ENCODE results near the gene NRN1.
"Not testable (repeated sequence)": the region's sequence is repeated elsewhere in the genome, so short reads cannot be mapped to it uniquely, and the experiment has no call there.

NRN1 gene

GRCh38 chr6:5981126-5982026, 25.3 kb downstream of the NRN1 start:
- no peak for DNase-seq

- DNase-seq, result no peak
Measured at GRCh38 chr6:5979650-5980420, 26.9 kb downstream of the NRN1 start.

- no peak for DNase-seq
Measured at GRCh38 chr6:5976811-5977210, 29.9 kb downstream of the NRN1 start.

- DNase-seq, result no peak
Measured at GRCh38 chr6:5968817-5969734, 37.6 kb downstream of the NRN1 start.

- DNase-seq, result not testable (repeated sequence)
Measured at GRCh38 chr6:5968036-5968435, 38.7 kb downstream of the NRN1 start.

- no peak for DNase-seq
Measured at GRCh38 chr6:5967594-5967993, 39.1 kb downstream of the NRN1 start.

- no peak for DNase-seq
Measured at GRCh38 chr6:5962794-5963193, 43.9 kb downstream of the NRN1 start.

GRCh38 chr6:5961836-5962235, 44.9 kb downstream of the NRN1 start:
- no peak for DNase-seq

GRCh38 chr6:5960456-5960855, 46.3 kb downstream of the NRN1 start:
- DNase-seq, result no peak

- DNase-seq, result no peak
Measured at GRCh38 chr6:5958921-5959320, 47.8 kb downstream of the NRN1 start.

GRCh38 chr6:5956939-5957338, 49.8 kb downstream of the NRN1 start:
- DNase-seq, result no peak

GRCh38 chr6:5950361-5950785, 56.4 kb downstream of the NRN1 start:
- DNase-seq, result no peak

Data from activated CD4-positive, alpha-beta T cell treated with anti-CD3 and anti-CD28 coated beads for 1 hour (primary cell).